GM15510 (cell line): ENCODE results near the gene FRMD1.

Source experiments
- POLR2A ChIP-seq: IDR thresholded peaks from 3 replicates; pipeline ENCODE4 v1.6.1; 2011; ENCODE audit warnings: borderline replicate concordance; ENCODE audit not compliant: insufficient read length; ENCODE audit errors: extremely low read depth

The FRMD1 gene

DNA sequence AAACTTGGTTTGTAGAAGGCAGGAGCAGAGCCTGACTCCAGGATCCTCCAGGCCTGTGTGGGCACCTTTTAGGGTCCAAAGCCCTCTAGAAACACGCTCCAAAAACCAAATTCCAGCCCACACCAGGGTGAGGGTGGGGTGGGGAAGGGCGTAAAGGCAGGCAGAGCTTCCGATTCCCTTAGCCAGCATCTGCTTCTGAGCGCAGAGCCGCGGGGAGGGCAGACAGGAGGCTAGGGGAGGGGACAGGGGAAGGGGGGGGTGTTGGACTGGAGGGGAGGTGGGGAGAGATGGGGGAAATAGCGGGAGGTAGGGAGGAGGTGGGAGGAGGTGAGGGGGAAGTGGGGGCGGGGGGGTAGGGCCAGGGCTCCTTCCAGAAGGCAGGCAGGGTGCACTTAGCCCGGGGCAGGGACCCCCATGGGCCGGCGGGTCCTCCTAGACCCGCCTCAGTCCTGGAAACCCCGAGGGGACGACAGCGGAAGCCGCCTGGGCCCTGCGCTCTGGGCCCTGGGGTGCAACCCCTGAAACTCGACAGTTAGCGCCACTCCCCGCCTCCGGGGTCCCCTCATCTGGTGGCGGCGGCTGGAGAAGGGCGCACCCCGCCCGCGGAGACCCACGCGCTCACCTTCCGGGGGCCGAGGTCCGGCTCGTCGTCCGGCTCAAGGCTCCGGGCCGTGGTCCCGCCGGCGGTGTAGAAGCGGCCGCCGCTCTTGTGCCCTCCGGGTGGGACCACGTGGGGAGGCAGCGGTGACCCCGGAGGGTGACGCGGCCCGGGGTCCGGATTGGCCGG, 22.0 kb upstream of the FRMD1 start:
- TF ChIP-seq POLR2A: no peak

DNA sequence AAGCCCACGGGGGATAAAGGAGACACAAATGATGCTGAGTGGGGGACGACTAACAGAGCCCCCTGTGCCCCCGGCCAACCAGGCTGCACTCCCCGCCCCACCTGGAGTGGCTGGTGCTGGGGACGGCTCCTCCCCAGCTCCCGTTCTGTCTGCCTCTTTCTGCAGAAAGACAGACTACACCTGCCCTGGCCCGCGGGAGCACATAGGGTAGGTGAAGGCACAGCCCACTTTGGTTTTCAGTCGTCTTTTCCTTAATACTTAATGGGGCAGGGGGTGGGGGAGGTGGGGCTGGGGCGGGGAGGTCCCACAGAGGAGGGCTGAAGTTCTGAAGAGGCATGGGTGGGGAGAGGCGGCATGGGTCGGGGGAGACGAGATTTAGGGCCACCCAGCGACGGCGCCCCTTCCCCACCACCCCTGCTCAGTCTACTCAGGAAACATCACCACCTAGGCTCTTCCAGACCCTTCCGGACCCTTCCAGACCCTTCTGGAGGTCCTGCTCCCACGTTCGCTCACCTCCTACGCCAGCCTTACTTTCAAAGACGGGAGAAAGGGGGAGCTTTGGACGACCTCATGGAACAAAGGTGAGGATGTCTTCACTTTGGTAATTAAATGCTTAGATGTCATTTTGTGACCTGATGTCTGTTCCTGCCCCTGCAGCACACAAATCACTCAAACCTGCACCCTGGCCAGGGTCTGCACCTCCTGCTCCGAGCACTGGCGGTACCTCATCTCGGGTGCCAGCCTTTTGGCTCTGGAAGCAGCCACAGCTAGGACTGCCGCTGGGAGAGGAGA, 21.2 kb upstream of the FRMD1 start:
- TF ChIP-seq POLR2A: no peak

- no peak for TF ChIP-seq POLR2A
Measured at GRCh38 chr6:168099201-168100010, 20.4 kb upstream of the FRMD1 start.

DNA sequence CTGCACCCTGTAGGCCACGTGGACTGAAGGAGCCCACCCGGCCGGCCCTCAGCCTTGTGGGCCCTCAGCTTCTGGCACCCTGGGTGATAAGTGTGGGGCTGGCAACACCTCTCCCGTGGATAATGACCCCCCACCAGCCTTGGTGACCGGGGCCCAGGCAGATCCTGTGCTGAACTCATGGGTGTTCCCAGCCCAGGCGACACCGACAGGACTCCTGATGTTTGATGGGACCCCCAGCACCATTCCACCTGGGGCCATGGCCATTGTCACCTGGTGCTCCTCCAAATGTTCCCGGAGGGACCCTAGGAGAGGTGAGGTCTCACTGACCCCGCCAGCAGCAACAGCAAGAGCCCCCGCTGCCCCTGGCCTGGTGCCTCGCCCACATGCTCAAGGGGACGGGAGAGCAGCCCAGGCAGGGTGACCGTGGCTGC, 19.4 kb upstream of the FRMD1 start:
- no peak for TF ChIP-seq POLR2A

- no peak for TF ChIP-seq POLR2A
Measured at GRCh38 chr6:168097621-168098430, 18.8 kb upstream of the FRMD1 start.

- no peak for TF ChIP-seq POLR2A
Measured at GRCh38 chr6:168097221-168097620, 18.2 kb upstream of the FRMD1 start.

DNA sequence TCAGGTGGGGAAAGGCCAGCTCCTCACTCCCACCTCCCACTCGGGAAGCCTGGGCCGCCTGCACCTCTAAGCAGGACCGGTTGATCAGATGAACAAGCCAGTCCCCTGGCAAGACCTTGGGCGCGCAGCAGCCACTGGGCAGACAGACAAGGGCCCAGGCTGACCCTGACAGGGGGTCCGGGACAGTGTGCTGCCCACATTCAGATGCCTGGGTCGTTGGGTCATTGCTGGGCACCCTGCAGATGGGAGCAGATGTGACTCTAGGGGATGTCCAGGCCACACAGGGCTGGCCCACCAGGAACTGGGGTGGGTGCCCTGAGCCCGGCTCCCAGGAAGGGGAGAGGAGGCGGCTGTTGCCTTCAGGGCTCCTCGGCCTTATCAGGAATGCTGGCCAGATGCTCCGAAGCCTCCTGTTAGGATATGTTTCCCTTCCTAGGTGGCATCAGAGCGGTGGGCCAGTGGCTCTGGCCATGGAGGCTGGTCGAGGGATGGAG, 17.3 kb upstream of the FRMD1 start:
- no peak for TF ChIP-seq POLR2A

- TF ChIP-seq POLR2A: no peak
Measured at GRCh38 chr6:168095716-168096250, 16.8 kb upstream of the FRMD1 start.

- TF ChIP-seq POLR2A: no peak
Measured at GRCh38 chr6:168095171-168095691, 16.2 kb upstream of the FRMD1 start.

GRCh38 chr6:168093634-168094033, 14.6 kb upstream of the FRMD1 start:
- TF ChIP-seq POLR2A: no peak

- no peak for TF ChIP-seq POLR2A
Measured at GRCh38 chr6:168093071-168093505, 14.1 kb upstream of the FRMD1 start.

GRCh38 chr6:168092541-168092940, 13.5 kb upstream of the FRMD1 start:
- no peak for TF ChIP-seq POLR2A
